K562 treated with DMSO at 1 percent for 48 hours (cell line): ENCODE data around the gene MYOD1. TPM values are rescaled to one million over a fixed set of nuclear protein-coding genes. Genes with fewer than 3 reads are reported as not detected.

ENCODE experiments used
- total RNA-seq: library from RNA; unstranded; fragments of 300-600 nt; gene quantifications from 2 replicates; pipeline ENCODE4 v1.2.3, GENCODE V29; 2022; ENCODE audit warnings: low replicate concordance; ENCODE audit errors: extremely low read depth

Gene MYOD1
- total RNA-seq: not detected in 2 replicates

GRCh38 chr11:17719028-17719937 lies at the start of gene MYOD1:
Gene MYOD1, plus strand, starts transcription at chr11:17719571. Its CDS starts 212 bp downstream, at chr11:17719783.

GRCh38 chr11:17734418-17734911 lies 15.1 kb downstream of the MYOD1 start, which contains the start of gene KCNC1:
Gene KCNC1, plus strand, starts transcription at chr11:17734781. Its CDS starts 1,222 bp downstream, at chr11:17736003.

Other genes with a start within 250 kb of the MYOD1 start
- gene ABCC8, start 242.7 kb upstream of the MYOD1 start, total RNA-seq: not detected in 2 replicates
- gene USH1C, start 175.2 kb upstream of the MYOD1 start, total RNA-seq: not detected in 2 replicates
- gene OTOG, start 172.3 kb upstream of the MYOD1 start, total RNA-seq: not detected in 2 replicates
- gene KCNC1, start 15.2 kb downstream of the MYOD1 start, total RNA-seq: not detected in 2 replicates